SK-N-MC (cell line): ENCODE measurements around the gene CASP5.

Experiments
- EZH2 ChIP-seq: fragments of 200-600 bp; sonication (generic); IDR thresholded peaks from one replicate; pipeline ENCODE4 v1.6.1; 2017; ENCODE audit warnings: antibody characterized with exemption
- FOXP2 ChIP-seq: optimal IDR thresholded peaks from 2 replicates; pipeline ENCODE3; 2011; ENCODE audit warnings: mild to moderate bottlenecking, moderate library complexity; ENCODE audit not compliant: insufficient read depth; ENCODE audit errors: extremely low read length, control extremely low read depth
- POLR2AphosphoS5 ChIP-seq: IDR thresholded peaks from 2 replicates; pipeline ENCODE4 v1.6.1; 2012; ENCODE audit warnings: mild to moderate bottlenecking, low read depth, low read length, borderline replicate concordance

- TF ChIP-seq EZH2 (no peak), POLR2AphosphoS5 (no peak), FOXP2 (no peak)
These were observed 25.7 kb downstream of the CASP5 start for GRCh38 chr11:104997288-104997687.
